GM04503 (cell line): Measurements from ENCODE around the gene GNAT1.

Experiments used
- DNase-seq: peaks from one replicate; pipeline ENCODE4 v3.0.0-alpha.2; 2012; ENCODE audit warnings: low read depth

Gene GNAT1

DNA sequence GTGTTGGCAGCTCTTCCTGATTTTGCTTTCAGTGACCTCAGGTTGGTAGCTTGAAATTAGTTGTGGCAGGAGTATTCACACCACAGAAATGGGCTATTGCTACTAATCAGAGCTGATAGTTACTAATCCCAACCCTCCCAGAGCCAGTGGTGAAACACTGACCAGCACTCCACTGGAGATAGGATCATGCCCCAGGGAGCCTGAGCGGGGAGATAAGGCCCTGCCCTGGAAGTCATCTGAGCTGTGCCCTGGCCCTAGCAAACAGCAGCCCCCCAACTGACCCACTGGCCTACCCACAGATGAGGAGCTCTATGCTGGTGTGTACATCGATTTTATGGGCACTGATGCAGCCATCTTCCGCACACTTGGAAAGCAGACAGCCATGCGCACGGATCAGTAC lies 9.4 kb upstream of the GNAT1 start:
- DNase-seq = no peak

GRCh38 chr3:50182533-50183099 lies 8.8 kb upstream of the GNAT1 start:
- DNase-seq = no peak

DNA sequence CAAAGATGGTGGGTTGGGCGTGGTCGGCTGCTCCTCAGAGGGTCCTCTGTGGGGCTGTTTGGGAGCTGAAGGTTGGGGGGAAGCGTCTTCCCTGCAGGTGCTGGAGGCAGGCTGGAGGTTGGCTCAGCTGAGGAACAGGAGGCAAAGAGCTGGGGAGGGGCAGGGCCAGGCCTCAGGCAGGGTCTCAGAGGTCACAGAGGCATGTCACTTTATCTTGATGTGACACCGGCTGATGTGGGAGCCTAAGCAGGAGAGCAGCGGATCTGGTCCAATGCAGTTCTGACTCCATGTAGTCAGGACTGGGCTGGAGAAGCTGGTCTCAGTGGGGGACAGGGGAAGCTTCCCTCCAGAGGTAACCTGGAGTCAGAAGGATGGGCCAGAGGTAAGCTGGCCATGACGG lies 7.7 kb upstream of the GNAT1 start:
- no peak for DNase-seq

GRCh38 chr3:50184242-50184978 lies 7.0 kb upstream of the GNAT1 start:
- DNase-seq = no peak

DNA sequence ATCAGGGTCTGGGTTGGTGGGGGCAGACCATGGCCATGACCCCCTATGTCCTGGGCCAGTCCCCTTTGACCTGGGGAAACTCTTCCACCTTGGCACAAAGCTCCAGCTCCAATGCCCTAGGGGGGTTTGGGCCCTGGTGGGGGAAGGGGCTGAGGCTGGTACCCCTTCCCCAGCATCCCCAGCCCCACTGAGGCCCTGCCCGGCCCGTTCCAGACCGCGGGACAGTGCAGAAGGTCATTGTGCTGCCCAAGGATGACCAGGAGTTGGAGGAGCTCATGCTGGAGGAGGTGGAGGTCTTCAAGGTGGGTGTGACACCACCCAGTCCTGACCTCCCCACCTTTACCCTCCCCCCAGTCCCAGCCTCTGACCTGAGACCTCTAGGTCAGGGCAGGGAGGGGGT lies 6.2 kb upstream of the GNAT1 start:
- DNase-seq = no peak

DNA sequence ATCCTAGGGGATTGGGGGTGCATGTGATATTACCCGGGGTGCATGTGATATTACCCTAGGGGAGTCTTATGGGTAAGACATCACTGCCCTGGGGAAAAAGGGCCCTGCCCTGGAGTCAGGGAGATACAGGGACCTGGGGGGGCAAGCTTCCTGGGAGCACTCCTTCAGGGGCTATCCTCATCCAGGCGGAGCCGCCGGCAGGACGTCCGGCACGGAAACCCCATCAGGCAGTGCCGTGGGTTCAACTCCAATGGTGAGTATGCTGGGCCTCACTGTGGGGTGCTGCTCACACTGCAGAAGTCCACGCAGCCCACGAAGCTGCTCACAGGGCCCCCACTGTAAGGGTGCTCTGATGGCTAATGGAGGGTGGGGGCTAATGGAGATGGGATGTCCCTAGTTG lies 5.3 kb upstream of the GNAT1 start:
- no peak for DNase-seq

DNA sequence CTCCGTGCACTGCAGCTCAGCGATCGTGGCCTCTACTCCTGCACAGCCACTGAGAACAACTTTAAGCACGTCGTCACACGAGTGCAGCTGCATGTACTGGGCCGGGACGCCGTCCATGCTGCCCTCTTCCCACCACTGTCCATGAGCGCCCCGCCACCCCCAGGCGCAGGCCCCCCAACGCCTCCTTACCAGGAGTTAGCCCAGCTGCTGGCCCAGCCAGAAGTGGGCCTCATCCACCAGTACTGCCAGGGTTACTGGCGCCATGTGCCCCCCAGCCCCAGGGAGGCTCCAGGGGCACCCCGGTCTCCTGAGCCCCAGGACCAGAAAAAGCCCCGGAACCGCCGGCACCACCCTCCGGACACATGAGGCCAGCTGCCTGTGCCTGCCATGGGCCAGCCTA lies 3.7 kb upstream of the GNAT1 start:
- DNase-seq = no peak

DNA sequence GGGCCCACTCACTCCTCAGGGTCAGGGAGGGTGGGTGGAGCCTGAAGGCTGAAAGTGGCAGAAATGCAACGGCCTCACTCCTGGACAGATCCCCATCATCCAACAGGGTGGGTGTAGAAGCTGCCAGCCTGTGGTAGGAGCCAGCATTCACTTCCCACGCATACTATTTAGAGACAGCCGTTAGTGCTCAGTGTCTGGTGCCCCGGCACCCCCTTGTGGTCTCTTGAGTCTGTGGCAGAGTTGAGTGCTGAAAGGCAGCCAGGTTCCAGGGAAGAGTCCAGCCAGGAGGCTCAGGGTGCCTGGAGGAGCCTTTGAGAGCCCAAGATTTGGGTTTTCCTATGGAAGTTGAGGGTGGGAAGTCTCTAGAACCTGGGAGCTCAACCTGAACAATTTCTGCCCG lies 2.1 kb upstream of the GNAT1 start:
- peak; percentile 28 for DNase-seq

GRCh38 chr3:50189989-50190388 lies 1.4 kb upstream of the GNAT1 start:
- no peak for DNase-seq

- DNase-seq = no peak
Observed at GRCh38 chr3:50192124-50192523, 714 bp downstream of the GNAT1 start.

DNA sequence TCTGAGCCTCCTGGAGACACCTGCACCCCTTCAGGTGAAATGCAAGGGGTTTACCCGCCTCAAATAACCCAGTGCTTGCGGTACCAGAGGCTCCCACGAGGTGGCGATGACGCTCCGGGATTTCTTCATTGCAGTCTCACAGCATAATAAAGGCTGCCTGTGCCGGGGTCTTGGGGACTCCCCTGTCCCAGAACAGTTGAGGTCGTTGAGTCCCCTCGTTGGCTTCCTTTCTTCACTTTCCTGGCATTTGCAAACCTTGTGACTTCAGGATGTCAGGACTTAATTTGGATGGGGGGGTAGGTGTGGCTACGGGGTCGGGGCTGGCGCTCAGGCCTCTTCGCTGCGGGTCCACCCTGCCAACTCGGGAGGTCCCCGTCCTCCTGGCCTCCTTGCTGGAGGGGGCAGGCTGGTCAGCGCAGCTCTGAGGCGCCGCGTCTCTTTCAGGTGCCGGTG lies 1.3 kb downstream of the GNAT1 start:
- DNase-seq = no peak

DNA sequence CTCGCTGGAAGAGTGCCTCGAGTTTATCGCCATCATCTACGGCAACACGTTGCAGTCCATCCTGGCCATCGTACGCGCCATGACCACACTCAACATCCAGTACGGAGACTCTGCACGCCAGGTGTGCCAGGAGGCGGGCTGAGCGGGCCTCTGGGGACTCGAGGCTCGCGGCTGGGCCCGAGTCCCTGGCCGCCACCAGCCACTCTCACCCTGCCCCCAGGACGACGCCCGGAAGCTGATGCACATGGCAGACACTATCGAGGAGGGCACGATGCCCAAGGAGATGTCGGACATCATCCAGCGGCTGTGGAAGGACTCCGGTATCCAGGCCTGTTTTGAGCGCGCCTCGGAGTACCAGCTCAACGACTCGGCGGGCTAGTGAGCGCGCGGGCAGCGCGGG lies 1.9 kb downstream of the GNAT1 start:
- no peak for DNase-seq

GRCh38 chr3:50193746-50194127 lies 2.3 kb downstream of the GNAT1 start:
- no peak for DNase-seq

DNA sequence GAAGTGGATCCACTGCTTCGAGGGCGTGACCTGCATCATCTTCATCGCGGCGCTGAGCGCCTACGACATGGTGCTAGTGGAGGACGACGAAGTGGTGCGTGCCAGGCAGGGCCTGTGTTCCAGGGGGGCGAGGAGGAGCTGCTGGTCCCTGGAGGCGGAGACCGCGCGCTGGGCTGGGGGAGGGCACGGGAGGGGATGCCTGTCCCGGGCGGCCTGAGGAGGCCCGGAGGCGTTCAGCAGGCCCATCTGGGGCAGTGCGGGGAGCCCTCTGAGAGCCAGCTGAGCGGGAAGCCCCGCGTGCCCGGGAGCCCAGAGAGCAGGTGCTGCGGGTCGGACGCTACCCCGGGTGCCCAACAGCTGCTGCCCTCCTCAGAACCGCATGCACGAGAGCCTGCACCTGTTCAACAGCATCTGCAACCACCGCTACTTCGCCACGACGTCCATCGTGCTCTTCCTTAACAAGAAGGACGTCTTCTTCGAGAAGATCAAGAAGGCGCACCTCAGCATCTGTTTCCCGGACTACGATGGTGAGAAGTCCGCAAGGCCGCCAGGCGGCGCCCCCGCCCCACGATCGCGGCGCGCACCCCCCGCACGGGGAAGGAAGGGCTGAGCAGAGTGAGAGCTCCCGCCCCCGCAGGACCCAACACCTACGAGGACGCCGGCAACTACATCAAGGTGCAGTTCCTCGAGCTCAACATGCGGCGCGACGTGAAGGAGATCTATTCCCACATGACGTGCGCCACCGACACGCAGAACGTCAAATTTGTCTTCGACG lies 2.9 kb downstream of the GNAT1 start:
- DNase-seq = no peak

DNA sequence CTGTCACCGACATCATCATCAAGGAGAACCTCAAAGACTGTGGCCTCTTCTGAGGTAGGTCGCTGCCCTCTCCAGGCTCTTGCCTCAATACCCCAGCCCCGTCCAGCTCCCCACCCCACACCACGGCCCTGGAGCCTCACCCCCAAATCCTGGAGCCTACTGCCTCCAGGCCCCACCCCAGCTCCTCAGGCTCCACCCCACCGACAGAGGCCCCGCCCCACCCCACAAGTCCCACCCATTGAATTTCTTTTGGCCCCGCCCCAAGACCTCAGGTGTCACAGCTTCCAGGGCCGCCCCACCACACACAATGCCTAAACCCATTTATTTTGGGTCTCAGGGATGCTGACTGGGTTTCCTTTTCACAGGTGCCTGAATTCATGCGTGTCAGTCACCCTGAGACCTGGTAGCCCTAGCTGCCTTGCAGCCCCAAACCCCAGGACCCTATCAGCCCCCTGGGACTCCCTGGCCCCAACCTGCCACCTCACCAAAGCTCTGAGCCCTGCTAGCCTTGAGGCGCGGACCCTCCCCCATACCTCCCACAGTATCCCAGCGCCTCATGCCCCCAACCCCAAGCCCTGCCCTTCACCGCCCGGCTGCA lies 3.6 kb downstream of the GNAT1 start:
- DNase-seq = no peak

DNA sequence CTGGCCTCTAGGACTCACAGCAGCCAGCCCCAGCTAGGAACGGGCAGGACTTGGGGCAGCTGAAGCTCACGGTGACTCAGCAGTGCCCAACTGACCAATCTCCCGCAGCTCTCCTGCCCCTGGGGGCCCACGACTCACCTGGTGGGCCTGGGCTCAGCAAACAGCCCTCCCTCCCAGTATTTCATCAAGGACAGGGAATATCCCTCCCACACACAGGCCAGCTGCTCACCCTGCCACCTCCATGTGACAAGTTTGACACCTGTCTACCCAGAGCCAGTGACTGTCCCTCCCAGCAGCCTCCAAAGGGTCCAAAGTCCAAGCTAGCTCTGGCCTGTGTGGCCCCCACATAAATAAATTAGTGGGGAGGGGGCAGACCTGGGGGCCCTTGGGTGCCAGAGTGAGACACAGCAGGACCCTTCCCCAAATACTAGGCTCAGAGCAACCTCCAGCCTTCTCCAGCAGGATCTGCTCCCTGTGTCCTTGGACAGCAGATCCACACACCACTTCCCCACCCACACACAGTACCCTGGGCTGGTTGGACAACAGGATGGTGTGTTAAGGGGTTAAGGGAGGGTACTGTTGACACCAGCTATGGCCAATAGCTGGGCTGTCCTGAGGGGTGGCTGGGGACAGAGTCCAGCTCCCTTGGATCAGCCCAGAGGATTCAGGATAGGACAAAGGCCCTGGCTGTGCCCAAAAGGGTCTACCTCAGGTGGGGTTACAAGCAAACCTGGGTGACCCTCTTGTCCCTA lies 4.3 kb downstream of the GNAT1 start:
- no peak for DNase-seq

DNA sequence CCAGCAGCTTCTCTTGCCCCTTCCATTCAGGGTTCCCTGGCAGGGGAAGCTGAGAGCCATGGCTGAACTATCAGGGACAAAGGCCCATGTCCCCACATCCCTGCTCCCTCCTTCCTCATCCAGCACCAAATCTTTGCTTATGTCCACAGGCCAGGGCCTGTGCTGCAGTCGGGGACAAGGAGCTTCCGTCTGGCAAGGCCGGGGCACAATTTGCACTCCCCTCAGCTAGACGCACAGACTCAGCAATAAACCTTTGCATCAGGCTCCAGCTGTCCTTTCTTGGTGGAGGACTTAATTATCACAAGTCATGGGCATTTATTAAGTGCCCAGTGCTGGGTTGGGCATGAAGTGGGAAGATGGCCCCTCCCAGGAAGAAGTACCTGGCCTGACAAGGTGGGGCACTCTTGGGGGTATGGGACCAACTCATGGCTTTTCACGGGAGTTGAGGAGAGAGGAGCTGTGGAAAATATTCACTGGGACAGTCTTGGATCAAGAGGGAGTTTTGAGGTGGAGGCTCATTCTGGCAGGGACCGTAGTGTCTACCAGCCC lies 4.9 kb downstream of the GNAT1 start:
- DNase-seq = no peak

DNA sequence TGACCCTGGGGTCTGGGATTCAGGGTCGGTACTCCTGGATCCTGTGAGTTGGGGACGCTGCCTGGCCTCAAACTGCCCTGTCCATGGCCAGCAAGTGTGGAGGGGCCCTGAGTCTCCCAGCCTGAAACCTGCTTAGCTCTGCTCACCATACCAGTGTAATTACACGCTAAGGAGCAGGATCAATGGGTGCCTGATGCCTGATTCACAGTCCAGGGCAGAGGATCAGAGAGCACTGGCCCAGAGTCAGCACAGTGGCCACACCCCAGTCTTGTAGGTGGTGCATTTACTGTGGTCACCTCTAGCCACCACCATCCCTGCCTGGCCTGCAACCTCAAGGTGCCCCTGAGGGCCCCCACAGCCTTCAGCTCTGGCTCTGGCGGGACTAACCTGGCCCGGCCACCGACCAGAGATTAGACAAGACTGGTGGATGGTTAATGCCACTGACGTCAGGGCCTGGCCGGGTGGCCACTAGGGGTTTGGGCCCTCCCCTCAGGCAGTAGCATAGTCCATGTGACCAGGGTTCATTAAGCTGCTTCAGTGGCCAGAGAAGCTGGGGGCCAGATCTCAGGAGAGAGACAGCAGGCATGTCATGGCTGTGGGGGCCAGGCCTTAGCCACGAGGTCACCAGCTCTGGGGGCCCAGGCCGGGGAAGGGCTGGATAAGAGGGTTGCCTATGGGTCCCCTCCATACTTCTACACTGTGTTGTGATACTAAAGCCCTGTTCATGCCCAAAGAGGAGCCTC lies 10.3 kb downstream of the GNAT1 start:
- no peak for DNase-seq

DNA sequence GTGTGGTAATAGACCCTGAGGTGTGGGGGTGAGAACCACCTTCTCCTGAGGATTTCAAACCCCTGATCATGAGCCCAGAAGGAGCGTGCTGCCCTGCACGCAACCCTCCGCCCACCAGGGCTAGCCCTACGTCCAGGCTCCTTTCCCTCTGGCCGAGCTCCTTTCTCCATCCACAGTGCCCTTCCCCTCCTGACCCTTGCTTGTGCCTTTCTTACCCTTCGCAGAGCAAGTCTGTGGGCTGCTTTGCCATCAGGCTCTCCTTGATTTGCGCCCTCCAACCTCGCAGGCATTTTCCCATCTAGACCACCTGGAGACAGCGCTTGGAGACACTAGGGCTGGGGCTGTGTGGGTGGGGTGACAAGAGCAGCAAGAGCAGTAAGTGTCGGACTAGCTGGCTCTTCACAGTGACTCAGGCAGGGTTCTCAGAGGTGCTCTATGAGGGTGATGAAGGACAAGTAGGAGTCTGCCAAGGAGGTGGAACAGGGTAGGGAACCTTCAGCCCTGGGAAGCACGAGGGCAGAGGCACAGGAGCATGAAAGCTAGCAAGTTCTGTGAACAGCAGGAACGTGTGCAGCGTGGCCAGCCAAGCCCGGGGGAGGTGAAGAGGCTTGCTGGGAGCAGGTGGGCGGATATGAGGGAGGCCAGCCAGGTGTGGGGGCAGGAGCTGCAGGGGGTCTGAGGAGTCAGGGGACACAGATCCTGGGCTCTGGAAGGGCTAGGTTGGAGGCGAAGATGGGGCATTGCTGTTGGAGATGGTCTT lies 11.1 kb downstream of the GNAT1 start:
- DNase-seq = no peak

- no peak for DNase-seq
Observed at GRCh38 chr3:50203113-50203808, 11.9 kb downstream of the GNAT1 start.
